RWPE2 (cell line): ENCODE data around the gene TBC1D14.
A peak's percentile ranks its signal among the peaks of the same experiment; 100 is the strongest.

ENCODE experiments used
- ATAC-seq: fragments of 200-7000 bp; cut with Tn5 transposase; 3 replicates; pipeline ENCODE4 v1.9.1; 2021; ENCODE audit warnings: low read depth
- DNase-seq: peaks from one replicate; pipeline ENCODE4 v3.0.0-alpha.2; 2020; ENCODE audit warnings: low spot score
- H3K27ac ChIP-seq: fragments of 450-650 bp; 2 replicates; pipeline ENCODE4 v1.5.1; 2017; ENCODE audit warnings: mild to moderate bottlenecking; ENCODE audit not compliant: poor library complexity, severe bottlenecking
- H3K27me3 ChIP-seq: fragments of 250-450 bp; sonication (Bioruptor Pico); 2 replicates; pipeline ENCODE4 v1.5.1; 2021; ENCODE audit warnings: mild to moderate bottlenecking, moderate library complexity; ENCODE audit not compliant: insufficient read depth, poor library complexity, severe bottlenecking
- H3K36me3 ChIP-seq: fragments of 250-450 bp; sonication (Bioruptor Pico); 2 replicates; pipeline ENCODE4 v1.5.1; 2020; ENCODE audit warnings: low read depth, mild to moderate bottlenecking, moderate library complexity
- H3K4me1 ChIP-seq: fragments of 250-450 bp; sonication (Bioruptor Pico); 2 replicates; pipeline ENCODE4 v1.5.1; 2021; ENCODE audit warnings: mild to moderate bottlenecking, moderate library complexity; ENCODE audit not compliant: insufficient read depth, poor library complexity, severe bottlenecking
- H3K4me3 ChIP-seq: fragments of 250-450 bp; sonication (Bioruptor Pico); 2 replicates; pipeline ENCODE4 v1.5.1; 2021; ENCODE audit warnings: mild to moderate bottlenecking, moderate library complexity; ENCODE audit not compliant: severe bottlenecking
- H3K9me3 ChIP-seq: fragments of 250-450 bp; sonication (Bioruptor Pico); 2 replicates; pipeline ENCODE4 v1.5.1; 2021; ENCODE audit warnings: mild to moderate bottlenecking, moderate library complexity; ENCODE audit not compliant: severe bottlenecking
- CTCF ChIP-seq: fragments of 450-650 bp; IDR thresholded peaks from one replicate; pipeline ENCODE4 v1.5.1; 2017; ENCODE audit warnings: mild to moderate bottlenecking, moderate library complexity; ENCODE audit not compliant: poor library complexity, severe bottlenecking

Gene TBC1D14

GRCh38 chr4:6992728-6993677 is 83.4 kb downstream of the TBC1D14 start:
- H3K4me1 ChIP-seq: peaks cover 40% of the 10 kb centered on the region
- TF ChIP-seq CTCF: no peak
- H3K36me3 ChIP-seq: peaks cover 77% of the 10 kb centered on the region
- H3K4me3 ChIP-seq: no peak overlapping the region
- H3K9me3 ChIP-seq: no peaks in the 10 kb centered on the region
- no peaks in the 10 kb centered on the region for H3K27me3 ChIP-seq
- peak overlapping the region; percentile 77 for H3K27ac ChIP-seq
- DNase-seq: no peak
- no peak for ATAC-seq

GRCh38 chr4:6996481-6996880 is 86.9 kb downstream of the TBC1D14 start:
- no peak overlapping the region for H3K4me3 ChIP-seq
- no peaks in the 10 kb centered on the region for H3K9me3 ChIP-seq
- peaks cover 32% of the 10 kb centered on the region for H3K4me1 ChIP-seq
- H3K27ac ChIP-seq: no peak overlapping the region
- no peak for TF ChIP-seq CTCF
- DNase-seq: no peak
- peaks cover 85% of the 10 kb centered on the region for H3K36me3 ChIP-seq
- ATAC-seq: no peak
- H3K27me3 ChIP-seq: no peaks in the 10 kb centered on the region

GRCh38 chr4:6999172-7000086 is 89.8 kb downstream of the TBC1D14 start:
- H3K27ac ChIP-seq: peak overlapping the region; percentile 87
- no peak for TF ChIP-seq CTCF
- DNase-seq: peak; percentile 90

GRCh38 chr4:7000421-7001176 is 91.0 kb downstream of the TBC1D14 start:
- DNase-seq (no peak), ATAC-seq (no peak)
- peaks cover 79% of the 10 kb centered on the region for H3K36me3 ChIP-seq
- H3K4me3 ChIP-seq: no peak overlapping the region
- no peaks in the 10 kb centered on the region for H3K9me3 ChIP-seq
- peaks cover 49% of the 10 kb centered on the region for H3K4me1 ChIP-seq
- H3K27me3 ChIP-seq: no peaks in the 10 kb centered on the region
- peak overlapping the region; percentile 87 for H3K27ac ChIP-seq
- TF ChIP-seq CTCF: no peak

More at GRCh38 chr4:6999172-7000086, 89.8 kb downstream of the TBC1D14 start:
- Histone ChIP-seq H3K4me1 (peaks cover 39% of the 10 kb centered on the region), H3K36me3 (peaks cover 79% of the 10 kb centered on the region), H3K4me3 (no peak overlapping the region), H3K9me3 (no peaks in the 10 kb centered on the region), H3K27me3 (no peaks in the 10 kb centered on the region)
- ATAC-seq: peak; percentile 89
